Suprapubic skin (tissue), 4 donors: ENCODE results near the gene CHD3. TPM values are rescaled to one million over a fixed set of nuclear protein-coding genes. Genes with fewer than 3 reads are reported as not detected.

Source experiments
- DNase-seq, 2 donors: peaks; one replicate each; pipeline ENCODE4 v3.0.0-alpha.2; 2019; ENCODE audit warnings: low spot score in 2 of 2
- H3K27ac ChIP-seq: fragments of 200-600 bp; sonication (generic); one replicate; pipeline ENCODE4 v1.5.1; 2019
- H3K27me3 ChIP-seq: fragments of 200-600 bp; sonication (generic); one replicate; pipeline ENCODE4 v1.5.1; 2019
- H3K36me3 ChIP-seq: fragments of 200-600 bp; sonication (generic); one replicate; pipeline ENCODE4 v1.5.1; 2019
- H3K4me1 ChIP-seq: fragments of 200-600 bp; sonication (generic); one replicate; pipeline ENCODE4 v1.5.1; 2019
- H3K4me3 ChIP-seq: fragments of 200-600 bp; sonication (generic); one replicate; pipeline ENCODE4 v1.5.1; 2019; ENCODE audit warnings: mild to moderate bottlenecking
- H3K9me3 ChIP-seq: fragments of 200-600 bp; sonication (generic); one replicate; pipeline ENCODE4 v1.5.1; 2019
- CTCF ChIP-seq, 2 donors: fragments of 200-600 bp in 1 of 2; fragments of 450-650 bp in 1 of 2; sonication (generic) in 1 of 2; IDR thresholded peaks; one replicate each; pipeline ENCODE4 v1.5.1; 2016 to 2019; ENCODE audit warnings: antibody characterized with exemption in 2 of 2, mild to moderate bottlenecking in 1 of 2, moderate library complexity in 1 of 2
- EP300 ChIP-seq: sonication (generic); formaldehyde crosslinking; IDR thresholded peaks from one replicate; pipeline ENCODE4 v1.6.1; 2017; ENCODE audit warnings: antibody characterized with exemption
- POLR2A ChIP-seq, 2 donors: fragments of 450-650 bp; IDR thresholded peaks; one replicate each; pipeline ENCODE4 v1.6.1; 2017; ENCODE audit warnings: antibody characterized with exemption in 2 of 2, mild to moderate bottlenecking in 2 of 2, moderate library complexity in 2 of 2
- POLR2AphosphoS5 ChIP-seq, 3 donors: sonication (generic); formaldehyde crosslinking; IDR thresholded peaks; one replicate each; pipeline ENCODE4 v1.6.1; 2017; ENCODE audit warnings: antibody characterized with exemption in 3 of 3
- WGBS: methylation state at CpG from one replicate; pipeline ENCODE4 v1.1.5; 2018; 5-methylcytosine and 5-hydroxymethylcytosine counted together
- total RNA-seq, 4 donors: library from RNA; depleted of rRNA; stranded (reverse); fragments of >200 nt; gene quantifications; one replicate each; pipeline ENCODE4 v1.1.0, GENCODE V29; 2016

CHD3 gene
- total RNA-seq, 4 donors from 2014 or later: 42.1 to 76.0 (median 67.7) TPM

GRCh38 chr17:7932949-7933348 lies 44.4 kb downstream of the CHD3 start:
- TF ChIP-seq CTCF (IDR thresholded peaks at IDR 0.05) (no peak), POLR2AphosphoS5 (IDR thresholded peaks at IDR 0.05) (no peak), POLR2A (IDR thresholded peaks at IDR 0.05) (no peak), EP300 (no peak)
- Histone ChIP-seq H3K27ac (no peak overlapping the region), H3K36me3 (peaks cover 27% of the 10 kb centered on the region), H3K27me3 (no peaks in the 10 kb centered on the region), H3K4me3 (peak overlapping the region; percentile 65), H3K9me3 (no peaks in the 10 kb centered on the region), H3K4me1 (peaks cover 44% of the 10 kb centered on the region)
- no peak for DNase-seq
- WGBS: 7% methylated on average over 16 of the region's 16 CpGs

- Histone ChIP-seq H3K4me1 (peaks cover 26% of the 10 kb centered on the region), H3K27me3 (no peaks in the 10 kb centered on the region), H3K9me3 (no peaks in the 10 kb centered on the region), H3K4me3 (no peak overlapping the region), H3K36me3 (peaks cover 54% of the 10 kb centered on the region), H3K27ac (no peak overlapping the region)
- DNase-seq: no peak
- TF ChIP-seq POLR2A (IDR thresholded peaks at IDR 0.05) (no peak), POLR2AphosphoS5 (IDR thresholded peaks at IDR 0.05) (no peak), CTCF (IDR thresholded peaks at IDR 0.05) (no peak), EP300 (no peak)
Measured at GRCh38 chr17:7935859-7936258, 47.3 kb downstream of the CHD3 start.

- H3K27me3 ChIP-seq: no peaks in the 10 kb centered on the region
- H3K9me3 ChIP-seq: no peaks in the 10 kb centered on the region
- DNase-seq: peak in 1 of 2 donors; percentile 29
- no peak overlapping the region for H3K4me3 ChIP-seq
- WGBS: 91% methylated on average over 4 of the region's 4 CpGs
- H3K27ac ChIP-seq: no peak overlapping the region
- peaks cover 83% of the 10 kb centered on the region for H3K36me3 ChIP-seq
- no peak for TF ChIP-seq CTCF (IDR thresholded peaks at IDR 0.05)
- TF ChIP-seq POLR2A (IDR thresholded peaks at IDR 0.05): no peak
- no peaks in the 10 kb centered on the region for H3K4me1 ChIP-seq
Measured at GRCh38 chr17:7940034-7940433, 51.4 kb downstream of the CHD3 start.

GRCh38 chr17:7940743-7941142 lies 52.2 kb downstream of the CHD3 start:
- no peak for DNase-seq
- WGBS: 92% methylated on average over 6 of the region's 6 CpGs
- no peaks in the 10 kb centered on the region for H3K4me1 ChIP-seq
- H3K36me3 ChIP-seq: peaks cover 87% of the 10 kb centered on the region
- no peaks in the 10 kb centered on the region for H3K9me3 ChIP-seq
- H3K4me3 ChIP-seq: no peak overlapping the region
- no peak for TF ChIP-seq POLR2AphosphoS5 (IDR thresholded peaks at IDR 0.05)
- no peak for TF ChIP-seq EP300
- TF ChIP-seq CTCF (IDR thresholded peaks at IDR 0.05): no peak
- TF ChIP-seq POLR2A (IDR thresholded peaks at IDR 0.05): no peak
- no peak overlapping the region for H3K27ac ChIP-seq
- H3K27me3 ChIP-seq: no peaks in the 10 kb centered on the region

GRCh38 chr17:7943291-7943690 lies 54.7 kb downstream of the CHD3 start:
- no peaks in the 10 kb centered on the region for H3K4me1 ChIP-seq
- WGBS: 85% methylated on average over 11 of the region's 13 CpGs
- H3K27ac ChIP-seq: no peak overlapping the region
- no peaks in the 10 kb centered on the region for H3K9me3 ChIP-seq
- no peak overlapping the region for H3K4me3 ChIP-seq
- H3K36me3 ChIP-seq: peaks cover 90% of the 10 kb centered on the region
- TF ChIP-seq CTCF (IDR thresholded peaks at IDR 0.05): no peak
- no peak for TF ChIP-seq POLR2A (IDR thresholded peaks at IDR 0.05)
- no peak for TF ChIP-seq POLR2AphosphoS5 (IDR thresholded peaks at IDR 0.05)
- TF ChIP-seq EP300: no peak
- no peaks in the 10 kb centered on the region for H3K27me3 ChIP-seq
- DNase-seq: no peak
